GM10266 (cell line): ENCODE measurements around the gene CEP68.

Source experiments
- DNase-seq: peaks from one replicate; pipeline ENCODE4 v3.0.0; 2012; ENCODE audit errors: extremely low spot score
- TF ChIP-seq, protein P1 (sequence below): IDR thresholded peaks from 2 replicates; pipeline ENCODE4 v1.5.1; 2012; ENCODE audit warnings: mild to moderate bottlenecking, low read depth; ENCODE audit not compliant: control insufficient read depth, insufficient read depth; ENCODE audit errors: missing control alignments

Gene CEP68

DNA sequence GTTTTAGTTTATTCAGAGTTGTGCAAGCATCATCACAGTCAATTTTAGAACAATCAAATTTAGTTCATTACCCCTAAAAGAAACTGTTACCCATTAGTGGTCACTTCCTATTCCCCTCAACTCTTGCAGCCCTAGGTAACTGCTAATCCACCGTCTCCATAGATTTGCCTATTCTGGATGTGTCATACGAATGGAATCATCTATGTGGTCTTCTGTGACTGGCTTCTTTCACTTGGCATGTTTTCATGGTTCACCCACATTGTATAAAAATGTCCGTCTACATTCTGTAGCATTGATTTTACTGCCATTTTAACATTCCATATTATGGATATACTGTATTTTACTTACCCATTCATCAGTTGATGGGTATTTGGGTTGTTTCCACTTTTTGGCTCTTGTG is 5.3 kb upstream of the CEP68 start:
- DNase-seq, result no peak
- TF ChIP-seq, protein P1, sequence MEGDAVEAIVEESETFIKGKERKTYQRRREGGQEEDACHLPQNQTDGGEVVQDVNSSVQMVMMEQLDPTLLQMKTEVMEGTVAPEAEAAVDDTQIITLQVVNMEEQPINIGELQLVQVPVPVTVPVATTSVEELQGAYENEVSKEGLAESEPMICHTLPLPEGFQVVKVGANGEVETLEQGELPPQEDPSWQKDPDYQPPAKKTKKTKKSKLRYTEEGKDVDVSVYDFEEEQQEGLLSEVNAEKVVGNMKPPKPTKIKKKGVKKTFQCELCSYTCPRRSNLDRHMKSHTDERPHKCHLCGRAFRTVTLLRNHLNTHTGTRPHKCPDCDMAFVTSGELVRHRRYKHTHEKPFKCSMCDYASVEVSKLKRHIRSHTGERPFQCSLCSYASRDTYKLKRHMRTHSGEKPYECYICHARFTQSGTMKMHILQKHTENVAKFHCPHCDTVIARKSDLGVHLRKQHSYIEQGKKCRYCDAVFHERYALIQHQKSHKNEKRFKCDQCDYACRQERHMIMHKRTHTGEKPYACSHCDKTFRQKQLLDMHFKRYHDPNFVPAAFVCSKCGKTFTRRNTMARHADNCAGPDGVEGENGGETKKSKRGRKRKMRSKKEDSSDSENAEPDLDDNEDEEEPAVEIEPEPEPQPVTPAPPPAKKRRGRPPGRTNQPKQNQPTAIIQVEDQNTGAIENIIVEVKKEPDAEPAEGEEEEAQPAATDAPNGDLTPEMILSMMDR, result no peak

DNA sequence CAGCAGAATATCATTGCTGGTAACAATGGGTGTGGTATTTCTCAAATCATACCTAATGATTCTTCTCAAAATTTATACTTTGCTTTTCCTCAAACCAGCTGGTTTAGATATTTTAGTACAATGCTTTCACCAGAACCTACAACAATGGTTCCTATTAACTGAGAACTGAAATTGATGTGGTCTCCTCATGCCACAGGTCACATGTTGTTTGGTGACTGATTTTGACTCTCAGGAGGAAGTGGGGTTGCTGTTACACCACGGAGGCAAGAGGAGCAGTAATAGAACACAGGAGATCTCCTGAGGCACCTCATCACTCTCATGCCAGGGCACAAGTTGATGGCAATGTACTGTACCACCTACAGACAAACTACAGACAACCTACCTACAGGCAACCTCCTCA is 3.0 kb upstream of the CEP68 start:
- TF ChIP-seq, protein P1, result no peak
- DNase-seq, result peak; percentile 81

DNA sequence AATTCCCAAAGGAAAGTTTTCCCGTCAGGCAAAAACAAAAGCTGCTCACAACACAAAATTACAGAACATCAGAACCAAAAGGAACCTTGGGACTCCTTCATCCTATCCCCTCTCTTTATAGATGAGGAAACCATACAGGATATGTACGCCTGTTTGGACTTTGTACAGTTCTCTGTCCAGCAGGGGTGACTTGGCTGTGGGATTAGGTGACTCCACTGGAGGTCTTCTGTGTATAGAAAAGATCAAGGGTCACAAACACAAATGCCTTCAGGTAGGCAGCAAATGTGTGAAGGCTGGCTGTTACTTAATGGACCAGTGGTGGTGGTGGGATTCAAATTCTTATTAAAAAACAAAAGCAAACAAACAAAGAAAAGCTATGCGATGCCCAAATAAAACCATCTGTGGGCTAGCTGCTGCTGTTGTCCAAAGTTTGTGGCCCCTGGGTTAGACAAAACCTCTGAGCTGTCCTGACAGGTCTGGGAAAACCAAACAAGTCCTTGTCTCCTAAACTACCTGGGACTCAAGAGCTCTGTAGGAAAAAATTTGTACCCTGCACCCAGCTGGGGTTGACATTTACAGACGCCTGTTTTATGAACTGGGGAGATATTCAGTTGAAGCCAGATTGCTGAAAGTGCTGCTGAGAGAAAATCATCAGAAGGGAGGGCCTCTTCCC is 1.3 kb upstream of the CEP68 start:
- no peak for DNase-seq
- TF ChIP-seq, protein P1, result no peak

DNA sequence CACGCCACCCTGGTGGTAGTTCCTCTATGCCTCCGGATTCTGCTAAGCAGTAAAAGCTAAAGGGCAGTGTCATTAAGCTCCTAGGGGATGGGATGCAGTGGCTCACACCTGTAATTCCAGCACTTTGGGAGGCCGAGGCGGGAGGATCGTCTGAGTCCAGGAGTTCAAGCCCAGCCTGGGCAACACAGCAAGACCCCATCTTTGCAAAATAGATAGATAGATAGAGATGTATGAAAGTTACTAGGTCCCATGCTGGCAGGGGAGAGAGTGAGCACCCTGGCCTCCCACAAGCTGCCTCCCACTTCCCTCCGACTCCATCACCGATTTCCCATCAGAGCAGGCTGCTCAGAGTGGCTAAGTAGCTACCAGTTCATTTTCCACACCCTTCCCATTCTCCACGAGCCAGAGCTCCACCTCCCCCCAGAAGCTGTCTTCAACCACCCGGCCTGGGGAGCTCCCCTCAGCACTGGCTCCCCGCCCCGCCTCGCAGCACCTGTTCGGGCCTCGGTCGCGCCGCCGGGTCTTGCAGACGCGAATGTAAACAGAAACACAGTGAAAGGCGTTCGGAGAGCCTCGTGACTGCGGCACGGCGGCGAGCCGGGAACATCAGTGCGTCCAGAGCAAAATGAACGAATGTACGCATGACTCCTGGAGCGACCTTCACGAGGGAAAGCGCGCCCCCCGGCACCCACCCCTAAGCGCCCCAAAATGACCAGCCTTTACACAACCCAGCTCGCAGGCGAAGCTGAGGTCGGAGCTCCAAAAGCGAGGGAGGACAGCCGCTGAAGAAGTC is 598 bp upstream of the CEP68 start:
- peak; percentile 56 for DNase-seq
- TF ChIP-seq, protein P1, result no peak

DNA sequence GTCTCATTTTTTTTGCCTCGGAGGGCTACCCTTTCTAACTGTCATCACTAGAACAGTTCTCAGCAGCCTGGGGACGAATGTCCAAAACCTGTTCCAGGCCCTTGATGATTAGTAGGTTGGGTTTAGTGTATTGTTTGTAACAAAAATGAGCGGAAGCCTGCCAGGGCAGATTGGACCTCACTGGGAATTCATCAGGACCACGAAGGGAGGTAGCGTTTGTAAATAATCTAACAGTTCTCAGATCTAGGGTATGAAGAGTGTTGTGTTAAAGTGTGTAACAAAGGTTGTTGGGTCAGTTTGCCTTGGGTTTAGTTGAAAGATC is 799 bp downstream of the CEP68 start:
- TF ChIP-seq, protein P1, result no peak
- DNase-seq, result no peak

DNA sequence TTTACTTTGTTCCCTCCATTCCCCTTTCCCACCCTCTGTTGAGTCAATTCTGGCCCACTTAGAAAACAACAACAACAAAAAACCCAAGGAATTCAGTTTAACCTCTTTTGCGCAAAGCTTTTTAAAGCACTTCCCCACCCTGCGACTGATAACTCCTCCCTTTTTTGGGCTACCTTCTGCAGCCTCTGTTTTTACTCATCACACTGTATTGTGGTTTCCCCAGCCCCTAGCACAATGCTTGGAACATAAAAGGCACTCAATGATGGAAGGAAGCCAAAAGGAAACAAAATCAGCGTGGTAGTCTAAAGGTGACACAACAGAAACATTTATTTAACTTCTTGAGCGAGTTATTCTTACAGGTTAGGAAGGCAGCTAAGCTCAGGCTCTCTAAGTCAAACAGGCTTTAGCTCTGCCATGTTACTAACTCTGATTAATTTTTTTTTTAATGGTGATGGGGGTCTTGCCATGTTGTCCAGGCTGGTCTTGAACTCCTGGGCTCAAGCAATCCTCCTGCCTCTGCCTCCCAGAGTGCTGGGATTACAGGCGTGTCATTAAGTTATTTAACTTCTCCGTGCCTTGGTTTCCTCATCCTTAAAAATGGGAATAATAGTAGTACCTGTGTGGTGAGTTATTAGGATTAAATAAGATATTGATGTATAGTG is 1.3 kb downstream of the CEP68 start:
- DNase-seq, result peak; percentile 76
- TF ChIP-seq, protein P1, result no peak

DNA sequence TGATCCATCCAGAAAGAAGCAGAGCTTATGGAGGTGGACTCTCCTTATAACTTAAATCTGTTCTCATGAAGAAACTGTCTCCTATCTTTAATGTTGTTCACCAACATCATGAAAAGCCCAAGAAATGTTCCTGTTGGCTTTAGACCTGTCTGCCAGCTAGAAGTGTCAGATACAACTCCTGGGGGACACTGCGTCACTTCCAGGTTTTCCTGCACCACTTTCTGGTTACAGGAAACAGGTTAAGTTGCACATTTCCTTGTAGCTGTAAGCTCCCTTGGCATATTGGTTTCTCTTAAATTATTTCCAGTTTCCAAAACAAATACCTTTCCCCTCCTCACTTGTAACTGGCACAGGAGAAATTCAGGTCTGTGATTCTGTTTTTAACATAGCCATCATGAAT is 2.9 kb downstream of the CEP68 start:
- DNase-seq, result no peak
- TF ChIP-seq, protein P1, result no peak
